Colon (tissue), 2 donors: Measurements from ENCODE around the gene KRTAP5-8.
"Not testable (repeated sequence)": the region's sequence is repeated elsewhere in the genome, so short reads cannot be mapped to it uniquely, and the experiment has no call there.

Experiments
- FAIRE-seq: peaks from 2 replicates; lab custom pipeline; 2012; peaks lifted over from hg19 to GRCh38; lab: Jason Lieb, UNC
- donor health status: control.
- donor health status: control.

The KRTAP5-8 gene, protein sequence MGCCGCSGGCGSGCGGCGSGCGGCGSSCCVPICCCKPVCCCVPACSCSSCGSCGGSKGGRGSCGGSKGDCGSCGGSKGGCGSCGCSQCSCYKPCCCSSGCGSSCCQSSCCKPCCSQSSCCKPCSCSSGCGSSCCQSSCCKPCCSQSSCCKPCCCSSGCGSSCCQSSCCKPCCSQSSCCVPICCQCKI

DNA sequence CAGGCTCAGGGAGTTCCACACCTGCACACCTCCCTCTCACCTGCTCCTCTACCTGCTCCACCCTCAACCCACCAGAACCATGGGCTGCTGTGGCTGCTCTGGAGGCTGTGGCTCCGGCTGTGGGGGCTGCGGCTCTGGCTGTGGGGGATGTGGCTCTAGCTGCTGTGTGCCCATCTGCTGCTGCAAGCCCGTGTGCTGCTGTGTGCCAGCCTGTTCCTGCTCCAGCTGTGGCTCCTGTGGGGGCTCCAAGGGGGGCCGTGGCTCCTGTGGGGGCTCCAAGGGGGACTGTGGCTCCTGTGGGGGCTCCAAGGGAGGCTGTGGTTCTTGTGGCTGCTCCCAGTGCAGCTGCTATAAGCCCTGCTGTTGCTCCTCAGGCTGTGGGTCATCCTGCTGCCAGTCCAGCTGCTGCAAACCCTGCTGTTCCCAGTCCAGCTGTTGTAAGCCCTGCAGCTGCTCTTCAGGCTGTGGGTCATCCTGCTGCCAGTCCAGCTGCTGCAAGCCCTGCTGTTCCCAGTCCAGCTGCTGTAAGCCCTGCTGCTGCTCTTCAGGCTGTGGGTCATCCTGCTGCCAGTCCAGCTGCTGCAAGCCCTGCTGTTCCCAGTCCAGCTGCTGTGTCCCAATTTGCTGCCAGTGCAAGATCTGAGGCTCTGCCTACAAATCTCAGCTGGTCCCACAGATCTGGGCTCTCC is at the start of gene KRTAP5-8:
TSS of gene KRTAP5-8 (plus strand) at position 49 of the 689 bp plus-strand sequence. CDS start at position 80, 31 bp downstream.
- FAIRE-seq: not testable (repeated sequence)

DNA sequence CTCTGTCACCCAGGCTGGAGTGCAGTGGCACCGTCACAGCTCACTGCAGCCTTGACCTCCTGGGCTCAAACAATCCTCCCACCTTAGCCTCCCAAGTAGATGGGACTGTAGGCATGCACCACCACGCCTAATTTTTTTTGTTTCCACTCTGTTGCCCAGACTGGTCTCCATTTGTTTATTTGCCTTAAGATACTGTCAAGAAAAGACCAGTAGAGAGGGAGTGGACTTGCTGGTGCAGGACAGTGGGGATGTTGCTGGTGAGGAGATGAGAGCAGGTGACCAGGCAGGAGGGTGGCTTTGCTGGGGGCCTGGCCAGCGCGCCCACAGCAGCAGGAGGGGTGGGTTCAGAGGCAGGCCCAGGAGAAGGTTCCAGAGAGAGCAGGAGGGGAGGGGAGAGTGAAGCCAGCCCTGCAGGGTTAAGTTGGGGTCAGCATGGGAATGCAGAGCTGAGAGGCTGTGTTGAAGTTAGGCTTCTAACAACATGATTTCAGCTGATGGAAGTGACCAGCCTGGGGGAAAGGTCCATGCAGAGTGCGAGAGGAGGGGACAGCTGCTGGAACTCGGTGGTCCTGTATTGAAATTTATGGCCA is 49.0 kb upstream of the KRTAP5-8 start:
- FAIRE-seq: no peak

DNA sequence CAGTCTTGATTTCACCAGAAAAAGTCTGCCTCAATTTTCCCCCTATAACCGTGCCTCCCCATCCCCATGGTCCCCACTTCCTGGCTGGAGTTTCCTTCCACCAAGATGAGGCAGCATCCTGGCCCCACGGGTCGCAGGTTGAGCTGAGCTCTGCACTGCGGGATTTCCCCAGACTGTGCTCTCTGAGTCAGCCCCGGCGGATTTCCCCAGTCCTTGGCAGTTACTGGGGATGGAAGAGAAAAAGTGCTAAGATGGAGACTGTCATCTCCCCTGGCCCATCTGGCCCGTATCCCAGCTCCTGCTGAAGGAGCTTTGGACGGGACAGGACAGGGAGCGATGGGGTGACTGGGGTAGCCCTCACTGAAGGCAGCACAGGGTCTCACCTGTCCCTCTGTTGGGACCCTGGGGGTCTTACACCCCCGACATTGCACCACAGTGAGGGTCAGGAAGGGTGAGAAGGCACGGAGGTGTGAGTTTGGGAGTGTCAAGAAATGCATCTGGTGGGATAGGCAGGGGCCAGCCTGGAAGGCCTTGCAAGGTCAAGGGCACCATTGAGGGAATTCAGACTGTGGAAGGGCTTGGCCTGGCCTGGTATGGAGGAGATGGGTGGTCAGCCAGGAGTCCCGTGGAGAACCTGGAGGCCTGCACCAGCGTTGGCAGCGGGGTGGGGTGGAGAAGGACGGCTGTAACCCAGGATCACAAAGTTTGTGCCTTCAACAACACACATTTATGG is 48.3 kb upstream of the KRTAP5-8 start:
- FAIRE-seq: no peak

DNA sequence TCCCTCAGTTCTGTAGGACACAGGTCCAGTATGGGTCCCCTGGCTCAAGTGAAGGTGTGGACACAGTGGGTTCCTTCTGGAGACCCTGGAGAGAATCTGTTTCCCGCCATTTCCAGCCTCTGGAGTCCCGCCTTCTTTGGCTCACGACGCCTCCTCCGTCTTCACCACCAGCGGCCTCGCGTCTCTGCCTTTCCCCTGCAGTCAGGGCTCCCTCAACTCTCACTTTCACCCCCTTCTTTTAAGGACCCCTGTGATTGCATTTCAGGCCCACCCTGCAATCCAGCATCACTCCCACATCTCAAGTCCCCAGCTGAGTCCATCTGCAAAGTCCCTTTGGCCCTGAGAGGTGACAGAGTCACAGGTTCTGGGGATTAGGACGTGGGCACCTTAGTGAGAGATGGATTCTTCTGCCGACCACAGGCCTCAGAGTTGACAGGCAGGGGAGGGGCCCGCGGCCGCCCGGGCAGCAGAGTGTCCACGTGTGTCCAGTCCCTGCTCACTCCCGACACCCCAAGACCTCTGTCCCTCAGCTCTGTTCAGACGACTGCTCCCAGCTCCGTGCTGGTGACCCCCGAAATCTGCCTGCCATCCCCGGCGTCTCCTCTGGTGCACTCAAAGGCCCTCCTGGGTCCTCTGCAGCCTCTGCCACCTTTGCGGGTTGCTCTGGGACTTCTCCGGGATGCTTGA is 47.6 kb upstream of the KRTAP5-8 start:
- FAIRE-seq: no peak

DNA sequence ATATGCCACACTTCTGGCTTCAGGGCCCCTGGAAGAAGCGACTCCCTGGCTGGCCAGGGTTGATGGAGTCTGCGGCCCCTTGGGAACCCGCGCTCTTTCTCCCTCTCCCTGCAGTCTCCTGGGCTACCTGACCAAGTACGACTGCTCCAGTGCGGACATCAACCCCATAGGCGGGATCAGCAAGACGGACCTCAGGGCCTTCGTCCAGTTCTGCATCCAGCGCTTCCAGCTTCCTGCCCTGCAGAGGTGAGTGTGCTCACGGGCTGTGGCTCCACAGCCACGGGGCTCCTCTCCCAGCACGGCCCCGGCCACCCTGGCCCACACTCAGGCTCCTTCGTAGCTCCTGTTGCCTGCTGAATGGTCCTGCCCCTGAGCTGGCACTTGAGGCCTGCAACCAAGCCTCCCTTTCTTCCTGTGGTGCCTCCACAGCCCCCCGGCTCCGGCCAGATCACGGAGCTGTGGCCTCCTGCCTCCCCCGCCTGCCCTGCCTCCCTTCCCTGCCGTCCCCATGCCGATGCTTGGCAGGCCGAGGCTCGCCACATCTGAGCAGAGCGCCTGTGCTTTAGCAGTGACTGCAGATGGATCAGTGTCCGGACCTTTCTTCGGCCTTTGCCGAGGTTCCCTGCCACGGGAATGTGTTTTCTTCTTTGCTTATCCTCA is 47.0 kb upstream of the KRTAP5-8 start:
- FAIRE-seq: no peak

DNA sequence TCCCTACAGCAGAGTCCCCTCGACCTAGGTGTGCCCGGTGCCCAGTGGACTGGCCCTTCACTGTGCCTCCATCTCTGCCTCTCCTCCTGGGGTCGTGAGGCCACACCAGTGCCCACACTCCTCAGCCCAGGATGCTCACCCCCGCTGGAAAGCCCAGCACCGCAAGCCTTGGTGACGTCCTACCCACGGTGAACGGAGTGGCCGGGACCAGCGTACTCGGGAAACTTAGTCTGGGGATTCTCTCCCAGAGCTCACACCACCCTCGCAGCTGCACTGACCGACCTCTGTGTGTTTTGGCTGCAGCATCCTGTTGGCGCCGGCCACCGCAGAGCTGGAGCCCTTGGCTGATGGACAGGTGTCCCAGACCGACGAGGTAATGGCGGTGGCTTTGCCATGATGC is 46.3 kb upstream of the KRTAP5-8 start:
- FAIRE-seq: no peak

DNA sequence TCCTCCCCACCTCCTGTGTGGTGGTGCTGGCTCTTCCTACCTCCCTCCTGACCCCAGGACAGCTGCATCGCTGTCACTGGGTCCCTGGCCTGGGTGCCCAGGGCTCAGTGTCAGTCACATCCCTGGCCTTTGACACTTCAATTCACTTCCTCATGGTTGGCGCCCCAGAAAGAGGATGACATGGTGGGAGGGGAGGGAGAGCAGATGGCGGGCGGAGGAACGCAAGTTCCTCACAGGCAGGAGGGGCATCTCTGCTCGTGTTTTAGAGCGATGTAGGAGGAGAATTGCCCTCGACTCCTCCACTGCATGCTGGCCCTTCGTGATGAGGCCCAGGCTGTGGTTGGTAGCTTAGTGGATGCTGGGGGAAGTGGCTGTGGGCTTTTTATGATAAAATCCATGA is 45.9 kb upstream of the KRTAP5-8 start:
- no peak for FAIRE-seq

DNA sequence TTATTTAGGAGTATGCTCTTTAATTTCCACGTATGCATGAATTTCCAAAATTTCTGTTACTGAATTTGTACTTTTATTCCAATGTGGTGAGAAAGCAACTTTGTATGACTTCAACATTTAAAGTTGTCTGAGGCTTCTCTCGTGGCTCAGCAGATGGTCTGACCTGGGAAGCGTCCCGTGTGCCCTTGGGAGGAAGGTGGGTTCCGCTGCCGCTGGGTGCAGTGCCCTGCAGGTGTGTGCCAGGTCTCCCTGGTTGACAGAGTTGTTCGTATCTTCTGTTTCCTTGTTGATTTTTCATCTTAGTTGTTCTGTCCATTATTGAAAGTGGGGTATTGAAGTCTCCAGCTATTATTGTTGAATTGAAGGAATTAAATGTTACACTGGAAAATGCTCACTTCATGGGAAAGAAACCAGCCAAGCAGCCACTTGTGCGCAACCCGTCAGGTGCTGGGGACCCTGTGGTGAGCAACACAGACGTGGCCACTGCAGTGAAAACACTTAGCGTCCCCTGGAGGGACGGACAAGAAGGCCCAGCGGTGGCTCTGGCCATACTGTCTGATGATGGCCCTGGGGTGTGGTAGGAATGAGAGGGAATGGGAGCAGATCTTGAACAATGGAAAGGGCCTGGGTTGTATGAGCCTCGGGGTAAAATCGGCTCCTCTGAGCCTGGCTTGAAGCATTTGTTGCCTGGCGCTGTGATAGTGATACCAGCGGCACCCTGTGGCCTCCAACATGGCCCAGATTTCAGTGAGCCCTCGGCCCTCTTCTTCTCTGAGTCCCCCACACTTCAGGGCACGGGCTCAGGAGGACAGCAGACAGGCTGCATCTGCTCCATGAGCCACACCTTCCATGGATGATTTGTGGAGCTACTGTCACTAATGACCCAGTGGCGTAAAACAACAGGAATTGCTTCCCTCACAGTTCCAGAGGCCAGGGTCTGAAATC is 42.3 kb upstream of the KRTAP5-8 start:
- FAIRE-seq: no peak

DNA sequence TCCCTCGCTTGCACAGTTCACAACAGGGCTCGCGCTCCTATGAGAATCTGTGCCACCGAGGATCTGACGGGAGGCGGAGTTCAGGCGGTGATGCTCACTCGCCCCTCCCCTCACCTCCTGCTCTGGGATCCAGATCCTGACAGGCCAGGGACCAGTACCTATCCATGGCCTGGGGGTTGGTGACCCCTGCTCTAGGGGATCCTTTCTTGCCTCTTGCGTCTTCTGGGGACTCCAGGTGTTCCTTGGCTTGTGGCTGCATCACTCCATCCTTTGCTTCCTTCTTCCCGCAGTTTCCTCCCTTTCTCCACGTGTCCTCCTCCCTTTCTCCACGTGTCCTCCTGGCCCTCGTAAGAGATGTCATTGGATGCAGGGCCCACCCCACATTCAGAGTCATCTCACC is 41.4 kb upstream of the KRTAP5-8 start:
- no peak for FAIRE-seq

DNA sequence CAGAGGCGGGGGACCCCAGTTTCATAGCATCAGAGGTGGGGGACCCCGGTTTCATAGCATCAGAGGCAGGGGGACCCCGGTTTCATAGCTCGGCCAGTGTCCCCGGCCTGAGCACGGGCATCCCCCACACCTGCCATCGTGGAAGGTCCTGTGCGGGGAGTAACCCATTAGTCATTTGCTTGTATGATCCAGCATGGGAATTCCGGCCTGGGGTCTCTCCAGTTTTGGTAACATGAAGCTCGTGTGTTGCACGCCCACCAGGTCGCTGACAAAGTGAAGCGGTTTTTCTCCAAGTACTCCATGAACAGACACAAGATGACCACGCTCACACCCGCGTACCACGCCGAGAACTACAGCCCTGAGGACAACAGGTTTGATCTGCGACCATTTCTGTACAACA is 39.7 kb upstream of the KRTAP5-8 start:
- no peak for FAIRE-seq

DNA sequence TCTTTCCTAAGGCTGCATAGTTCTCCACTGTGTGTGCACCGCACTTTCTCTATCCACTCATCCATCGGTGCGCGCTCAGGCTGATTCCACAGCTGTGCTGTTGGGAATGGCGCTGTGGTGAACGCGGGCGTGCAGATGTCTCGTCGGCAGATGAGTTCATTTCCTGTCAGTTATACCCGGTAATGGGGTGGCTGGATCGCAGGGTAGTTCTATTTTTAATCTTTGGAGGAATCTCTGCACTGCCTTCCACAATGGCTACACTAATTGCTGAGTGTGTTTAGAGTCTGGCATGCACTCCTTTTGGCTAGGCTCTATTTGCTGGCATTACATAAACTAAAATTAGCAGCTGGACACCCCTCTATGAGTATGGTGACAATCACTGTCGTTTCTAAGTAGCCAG is 38.7 kb upstream of the KRTAP5-8 start:
- FAIRE-seq: no peak

DNA sequence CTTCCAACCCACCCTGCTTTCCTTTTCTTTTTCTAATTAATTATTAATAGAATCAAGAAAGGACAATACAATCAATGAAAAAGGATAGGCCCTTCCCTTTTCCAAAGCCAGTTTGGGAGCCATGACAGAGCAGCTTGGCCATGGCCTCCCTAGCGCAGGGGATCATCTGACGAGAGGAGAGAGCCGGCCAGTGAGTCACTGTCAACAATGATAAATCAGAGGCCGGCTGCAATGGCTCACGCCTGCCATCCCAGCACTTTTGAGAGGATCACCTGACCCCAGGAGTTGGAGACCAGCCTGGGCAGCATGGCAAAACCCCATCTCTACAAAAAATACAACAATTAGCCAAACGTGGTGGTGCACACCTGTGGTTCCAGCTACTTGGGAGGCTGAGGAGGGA is 38.3 kb upstream of the KRTAP5-8 start:
- FAIRE-seq: no peak

DNA sequence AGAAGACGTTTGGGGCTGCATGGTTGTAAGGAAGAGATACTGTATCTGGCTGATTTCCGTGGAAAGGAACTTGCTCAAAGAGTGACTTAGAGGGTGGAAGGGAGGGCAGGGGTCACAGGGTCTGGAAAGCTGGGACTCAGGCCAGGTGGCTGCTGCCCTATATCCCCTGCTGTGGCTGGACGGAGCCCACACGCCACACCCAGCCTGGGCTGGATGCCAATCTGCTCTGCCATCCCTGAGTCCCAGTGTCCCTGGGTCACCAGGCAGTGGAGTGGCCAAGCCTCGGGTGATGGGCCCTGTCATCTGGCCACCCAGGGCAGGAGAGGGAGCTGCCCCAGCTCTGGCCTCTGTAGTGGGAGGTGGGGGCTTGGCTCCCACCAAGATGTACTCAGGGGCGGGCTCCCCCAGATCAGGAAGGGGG is 37.2 kb upstream of the KRTAP5-8 start:
- no peak for FAIRE-seq

DNA sequence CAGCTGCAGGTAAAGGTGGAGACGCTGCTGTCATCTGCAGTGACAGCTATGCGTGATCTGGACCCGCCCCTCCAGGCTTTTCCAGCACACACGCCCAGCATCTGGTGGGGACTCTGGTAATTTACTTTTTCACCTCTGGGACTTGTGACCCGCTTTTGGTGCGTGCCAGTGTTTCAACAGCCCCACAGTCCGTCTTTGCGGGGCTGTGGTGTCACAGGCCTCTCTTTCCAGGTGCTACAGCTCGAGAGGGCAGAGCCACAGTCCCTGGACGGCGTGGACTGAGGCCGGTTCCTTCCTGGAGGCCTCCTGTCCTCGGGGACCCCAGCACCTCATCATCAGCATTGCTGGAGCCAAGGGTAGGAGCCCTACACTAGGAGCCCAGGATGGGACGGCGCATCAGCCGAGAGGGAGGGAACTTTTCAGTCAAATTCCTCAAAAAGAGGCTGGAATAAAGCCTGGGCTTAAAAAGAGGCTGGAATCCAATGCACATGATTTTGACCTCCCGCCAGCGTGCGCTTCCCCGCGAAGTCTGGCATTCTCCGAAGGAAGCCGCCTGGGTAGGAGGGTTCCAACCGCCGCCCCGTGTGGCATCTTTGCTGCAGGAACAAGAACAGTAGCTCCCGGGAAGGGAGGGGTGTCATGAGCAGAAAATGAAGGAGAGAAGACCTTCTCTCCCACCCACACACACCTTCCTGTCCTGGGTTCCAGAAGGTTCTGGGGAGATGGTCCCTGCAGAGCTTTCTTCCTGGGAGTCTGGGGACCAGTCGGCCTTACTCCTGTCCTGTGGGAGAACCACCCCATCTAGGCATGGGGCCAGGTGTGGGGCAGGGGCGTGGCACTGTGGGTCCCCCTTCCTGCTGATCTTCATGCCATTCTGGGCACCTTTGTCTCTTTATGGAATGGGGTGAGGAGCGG is 36.5 kb upstream of the KRTAP5-8 start:
- FAIRE-seq: no peak

DNA sequence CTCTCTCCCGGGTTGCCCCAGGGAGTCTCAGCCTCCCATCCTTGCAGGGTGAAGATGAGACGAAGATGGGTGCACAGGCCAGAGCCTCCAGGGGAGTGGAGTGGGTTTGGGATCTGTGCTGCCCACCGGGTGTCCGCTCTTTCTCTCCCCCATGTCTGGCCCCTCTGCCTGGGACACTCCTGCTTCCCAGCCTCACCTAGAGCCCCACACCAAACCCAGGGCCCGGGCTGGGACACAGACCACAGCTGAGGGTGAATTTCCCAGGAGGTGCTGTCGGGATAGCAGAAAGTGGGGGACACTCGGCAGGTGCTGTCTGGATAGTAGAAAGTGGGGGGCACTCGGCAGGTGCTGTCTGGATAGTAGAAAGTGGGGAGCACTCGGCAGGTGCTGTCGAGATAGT is 35.8 kb upstream of the KRTAP5-8 start:
- FAIRE-seq: no peak

DNA sequence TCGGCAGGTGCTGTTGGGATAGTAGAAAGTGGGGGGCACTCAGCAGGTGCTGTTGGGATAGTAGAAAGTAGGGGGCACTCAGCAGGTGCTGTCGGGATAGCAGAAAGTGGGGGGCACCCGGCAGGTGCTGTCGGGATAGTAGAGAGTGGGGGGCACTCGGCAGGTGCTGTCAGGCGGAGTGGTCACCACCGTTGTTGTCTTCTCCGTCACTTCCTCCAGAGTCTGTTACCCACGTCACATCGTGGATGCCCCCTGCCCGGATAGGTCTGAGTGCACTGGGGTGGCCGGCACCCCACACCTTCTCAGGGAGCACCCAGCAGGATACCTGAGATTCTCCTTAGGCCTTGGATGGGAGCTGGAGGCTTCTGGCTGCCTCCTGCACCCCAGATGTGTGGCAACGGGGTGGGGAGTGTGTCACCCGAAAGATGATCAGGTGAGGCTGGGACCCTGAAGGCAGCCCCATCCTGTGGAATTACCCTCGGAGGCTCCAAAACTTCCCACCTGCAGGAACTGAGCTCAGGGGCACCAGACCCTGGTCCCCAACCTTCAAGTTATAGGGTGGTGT is 34.9 kb upstream of the KRTAP5-8 start:
- FAIRE-seq: no peak

DNA sequence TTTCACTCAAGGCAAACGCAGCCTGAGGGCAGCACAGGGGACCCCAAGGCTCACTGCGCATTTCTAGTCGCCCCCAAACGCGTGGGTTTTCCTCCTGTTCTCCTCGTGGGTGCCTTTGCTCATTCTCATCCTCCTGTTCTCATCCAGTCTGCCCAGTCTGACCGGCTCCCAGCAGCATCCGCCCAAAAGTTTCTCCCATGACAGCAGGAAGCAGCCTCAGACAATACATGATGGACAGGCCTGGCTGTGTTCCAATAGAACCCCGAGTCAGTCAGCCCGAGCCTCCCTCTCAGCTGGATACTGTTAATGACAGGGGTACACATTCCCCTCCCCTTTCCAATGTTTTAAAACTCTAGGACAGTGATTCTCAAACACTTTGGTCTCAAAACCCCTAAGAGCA is 33.3 kb upstream of the KRTAP5-8 start:
- FAIRE-seq: no peak

DNA sequence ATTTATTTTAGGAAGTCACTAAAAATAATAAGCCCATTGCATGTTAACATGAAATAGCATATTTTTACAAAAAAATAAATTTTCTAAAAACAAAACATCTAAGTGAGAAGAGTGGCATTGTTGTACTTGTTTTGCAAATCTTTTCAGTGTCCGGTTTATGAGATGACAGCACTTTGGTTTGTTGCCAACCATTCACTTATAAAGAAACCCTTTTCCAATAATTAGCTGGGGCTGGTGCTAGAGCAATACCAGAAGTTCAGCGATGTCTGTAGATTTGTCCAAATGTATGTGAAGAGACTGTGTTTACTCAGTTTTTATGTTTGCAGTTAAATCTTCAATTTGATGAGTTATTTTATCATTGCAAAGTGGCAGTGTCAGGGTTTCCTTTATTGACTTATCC is 32.8 kb upstream of the KRTAP5-8 start:
- FAIRE-seq: no peak

DNA sequence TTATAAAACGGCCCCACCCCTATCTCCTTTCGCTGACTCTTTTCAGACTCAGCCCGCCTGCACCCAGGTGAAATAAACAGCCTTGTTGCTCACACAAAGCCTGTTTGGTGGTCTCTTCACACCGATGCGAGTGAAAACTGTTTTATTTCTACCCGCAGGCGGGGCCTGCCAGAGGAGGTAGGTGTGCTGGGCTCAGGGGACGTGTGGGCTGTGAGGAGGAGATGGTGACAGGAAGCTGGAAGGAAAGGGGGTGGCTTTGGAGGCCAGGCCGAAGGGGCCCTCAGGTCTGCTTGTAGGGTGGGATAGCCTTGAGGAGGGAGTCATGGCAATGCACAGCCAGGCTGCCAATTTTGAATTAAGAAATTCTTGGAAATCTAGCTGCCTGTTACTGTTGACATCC is 32.0 kb upstream of the KRTAP5-8 start:
- FAIRE-seq: no peak
